HCT116 (cell line): ENCODE data around the gene TAT.

Experiments
- CEBPB ChIP-seq: IDR thresholded peaks from 2 replicates; pipeline ENCODE4 v1.6.1; 2012; ENCODE audit warnings: low read depth
- CTCF ChIP-seq, 3 experiments: fragments of 200-600 bp in 1 of 3; sonication (generic) in 1 of 3; IDR thresholded peaks in 2 of 3; conservative IDR thresholded peaks in 1 of 3; 2 replicates each; pipeline ENCODE4 v1.5.1; 2012 to 2017; ENCODE audit warnings: low read depth in 2 of 3, low read length in 2 of 3, antibody characterized with exemption in 1 of 3, borderline replicate concordance in 1 of 3, control low read depth in 1 of 3, mild to moderate bottlenecking in 1 of 3, mixed read lengths in 1 of 3, mixed run types in 1 of 3, moderate library complexity in 1 of 3; ENCODE audit not compliant: insufficient read depth in 1 of 3
- EZH2 ChIP-seq: fragments of 200-600 bp; sonication (generic); IDR thresholded peaks from 2 replicates; pipeline ENCODE4 v1.6.1; 2017; ENCODE audit warnings: antibody characterized with exemption, mixed run types
- EZH2phosphoT487 ChIP-seq: fragments of 200-600 bp; IDR thresholded peaks from 2 replicates; pipeline ENCODE4 v1.6.1; 2018; ENCODE audit warnings: antibody characterized with exemption, borderline replicate concordance
- JUND ChIP-seq: IDR thresholded peaks from 2 replicates; pipeline ENCODE4 v1.6.1; 2012
- MAX ChIP-seq: IDR thresholded peaks from 2 replicates; pipeline ENCODE4 v1.6.1; 2012
- POLR2A ChIP-seq: IDR thresholded peaks from 2 replicates; pipeline ENCODE4 v1.7.0; 2011; ENCODE audit warnings: borderline replicate concordance; ENCODE audit not compliant: insufficient read depth, insufficient read length; ENCODE audit errors: extremely low read depth
- RAD21 ChIP-seq: IDR thresholded peaks from 2 replicates; pipeline ENCODE4 v1.6.1; 2012; ENCODE audit warnings: low read depth, mild to moderate bottlenecking
- SIN3A ChIP-seq: IDR thresholded peaks from 2 replicates; pipeline ENCODE4 v1.6.1; 2012; ENCODE audit warnings: low read depth
- SP1 ChIP-seq: IDR thresholded peaks from 2 replicates; pipeline ENCODE4 v1.6.1; 2012; ENCODE audit warnings: low read depth

GRCh38 chr16:71557954-71558582, 18.8 kb downstream of the TAT start:
- TF ChIP-seq CTCF (IDR thresholded peaks at IDR 0.05 in 2 of 3, conservative IDR thresholded peaks at IDR 0.05 in 1 of 3; ENCODE audit: borderline replicate concordance in 1 of 3, insufficient read depth in 1 of 3, low read depth in 2 of 3, low read length in 2 of 3) (no peak), SP1 (no peak), EZH2phosphoT487 (no peak), SIN3A (no peak), POLR2A (no peak), JUND (no peak), MAX (no peak), EZH2 (no peak), CEBPB (no peak), RAD21 (no peak)
